Spleen (tissue), 13 donors: ENCODE results near the gene CDC37. TPM values are rescaled to one million over a fixed set of nuclear protein-coding genes. Genes with fewer than 3 reads are reported as not detected.

Source experiments
- DNase-seq: peaks from one replicate; pipeline ENCODE4 v3.0.0-alpha.2; 2020
- H3K27ac ChIP-seq, 8 donors: fragments of 200-600 bp; sonication (generic) in 7 of 8; 1 replicate in 4 of 8; 2 replicates in 4 of 8; pipeline versions ENCODE4 v1.5.0 to v1.8.0; 2016 to 2021; ENCODE audit warnings: inconsistent platforms in 4 of 8, mild to moderate bottlenecking in 4 of 8, moderate library complexity in 1 of 8
- H3K27me3 ChIP-seq, 7 donors: fragments of 200-600 bp; sonication (generic) in 6 of 7; replicated peaks in 1 of 7; 1 replicate in 4 of 7; 2 replicates in 3 of 7; pipeline versions ENCODE4 v1.5.0 to v1.8.0; 2016 to 2021; ENCODE audit warnings: inconsistent platforms in 3 of 7, mild to moderate bottlenecking in 1 of 7
- H3K36me3 ChIP-seq, 6 donors: fragments of 200-600 bp; sonication (generic) in 5 of 6; 1 replicate in 4 of 6; 2 replicates in 2 of 6; pipeline versions ENCODE4 v1.5.0 to v1.8.0; 2016 to 2021; ENCODE audit warnings: inconsistent platforms in 2 of 6
- H3K4me1 ChIP-seq, 6 donors: fragments of 200-600 bp; sonication (generic) in 5 of 6; 1 replicate in 3 of 6; 2 replicates in 3 of 6; pipeline versions ENCODE4 v1.5.0 to v1.8.0; 2016 to 2021; ENCODE audit warnings: inconsistent platforms in 3 of 6
- H3K4me3 ChIP-seq, 8 donors: fragments of 200-600 bp; sonication (generic) in 7 of 8; 1 replicate in 4 of 8; 2 replicates in 4 of 8; pipeline versions ENCODE4 v1.5.0 to v1.8.0; 2016 to 2021; ENCODE audit warnings: inconsistent platforms in 4 of 8, mild to moderate bottlenecking in 4 of 8, moderate library complexity in 2 of 8
- H3K9me3 ChIP-seq, 8 donors: fragments of 200-600 bp; sonication (generic) in 7 of 8; 1 replicate in 4 of 8; 2 replicates in 4 of 8; pipeline versions ENCODE4 v1.5.0 to v1.8.0; 2016 to 2021; ENCODE audit warnings: inconsistent platforms in 4 of 8
- POLR2A ChIP-seq, 3 donors: fragments of 450-650 bp; IDR thresholded peaks; one replicate each; pipeline ENCODE4 v1.5.1; 2017; ENCODE audit warnings: antibody characterized with exemption in 3 of 3, mild to moderate bottlenecking in 1 of 3
- POLR2AphosphoS5 ChIP-seq, 3 donors: sonication (generic); formaldehyde crosslinking; IDR thresholded peaks; one replicate each; pipeline ENCODE4 v1.5.1; 2017; ENCODE audit warnings: antibody characterized with exemption in 3 of 3
- WGBS, 5 donors: extraction: QIAGEN DNeasy Blood & Tissue Kit in 3 of 5; methylation state at CpG; one replicate each; pipeline versions ENCODE4 v1.1.5 to v1.1.7; 2013 to 2018; 5-methylcytosine and 5-hydroxymethylcytosine counted together
- intact Hi-C: fragments of 100-400 bp; cut with DNase I; formaldehyde crosslinking; loops from one replicate; pipeline ENCODE4 v1.15.0; 2023; ENCODE audit warnings: low total_unique reads
- long read RNA-seq, 2 donors: transcript quantifications; one replicate each; lab custom pipeline, GENCODE V29; 2026
- polyA plus RNA-seq, 3 donors: library from polyadenylated mRNA; stranded (reverse); fragments of 200-250 nt; gene quantifications; one replicate each; pipeline ENCODE4 v1.2.1, GENCODE V29; 2013
- total RNA-seq, 7 donors: library from RNA; depleted of rRNA in 3 of 7; stranded (reverse); fragments of >200 nt in 3 of 7; fragmentation: NEBNext Ultra II Directional in 4 of 7; extraction: Animal tissue kit (Norgen Biotek cat#: 25700) in 4 of 7; gene quantifications; one replicate each; pipeline versions ENCODE4 v1.1.0 to v1.2.1, GENCODE V29; 2016 to 2021
- TF ChIP-seq, protein P1 (sequence below), 11 experiments: fragments of 200-600 bp in 7 of 11; fragments of 450-650 bp in 4 of 11; sonication (generic) in 4 of 11; IDR thresholded peaks in 8 of 11; conservative IDR thresholded peaks in 3 of 11; 1 replicate in 7 of 11; 2 replicates in 4 of 11; pipeline versions ENCODE4 v1.4.0 to v1.8.0; 2016 to 2021; ENCODE audit warnings: antibody characterized with exemption in 11 of 11, inconsistent platforms in 4 of 11, mild to moderate bottlenecking in 1 of 11
- donor health status: healthy with polysubstance abuse.
- donor health status: DM: no; HTN: no; CAD: no; lungs with moderate emphysema.
- donor health status: DM: no; HTN: no; CAD: no.
- donor health status: Bipolar disorder and iron deficiency.
- donor health status: healthy.
- donor health status: DM: no; HTN: no; CAD: no.
- donor health status: DM: yes; HTN: yes; CAD: no.

Gene CDC37
- total RNA-seq (100 to 1,000 TPM; 131 to 186 (median 150) TPM), polyA plus RNA-seq (100 to 1,000 TPM; 142 to 387 (median 251) TPM)
- long read RNA-seq, donor 1, transcript CDC37-209 (7 exons, 1,377 nt), result minor isoform, 15 of 71 reads
- long read RNA-seq, donor 1, transcript CDC37-201 (8 exons, 1,608 nt), result major isoform, 42 of 71 reads
- long read RNA-seq, donor 1, partial matches to known transcripts, result 14 of 71 reads
- long read RNA-seq, donor 1, other reads (novel, unspliced or antisense), result 0 of 71 reads
- long read RNA-seq, donor 2, transcript CDC37-201 (8 exons, 1,608 nt), result major isoform, 48 of 59 reads
- long read RNA-seq, donor 2, transcript CDC37-209 (7 exons, 1,377 nt), result minor isoform, 10 of 59 reads
- long read RNA-seq, donor 2, partial matches to known transcripts, result 0 of 59 reads
- long read RNA-seq, donor 2, other reads (novel, unspliced or antisense), result 0 of 59 reads

DNA sequence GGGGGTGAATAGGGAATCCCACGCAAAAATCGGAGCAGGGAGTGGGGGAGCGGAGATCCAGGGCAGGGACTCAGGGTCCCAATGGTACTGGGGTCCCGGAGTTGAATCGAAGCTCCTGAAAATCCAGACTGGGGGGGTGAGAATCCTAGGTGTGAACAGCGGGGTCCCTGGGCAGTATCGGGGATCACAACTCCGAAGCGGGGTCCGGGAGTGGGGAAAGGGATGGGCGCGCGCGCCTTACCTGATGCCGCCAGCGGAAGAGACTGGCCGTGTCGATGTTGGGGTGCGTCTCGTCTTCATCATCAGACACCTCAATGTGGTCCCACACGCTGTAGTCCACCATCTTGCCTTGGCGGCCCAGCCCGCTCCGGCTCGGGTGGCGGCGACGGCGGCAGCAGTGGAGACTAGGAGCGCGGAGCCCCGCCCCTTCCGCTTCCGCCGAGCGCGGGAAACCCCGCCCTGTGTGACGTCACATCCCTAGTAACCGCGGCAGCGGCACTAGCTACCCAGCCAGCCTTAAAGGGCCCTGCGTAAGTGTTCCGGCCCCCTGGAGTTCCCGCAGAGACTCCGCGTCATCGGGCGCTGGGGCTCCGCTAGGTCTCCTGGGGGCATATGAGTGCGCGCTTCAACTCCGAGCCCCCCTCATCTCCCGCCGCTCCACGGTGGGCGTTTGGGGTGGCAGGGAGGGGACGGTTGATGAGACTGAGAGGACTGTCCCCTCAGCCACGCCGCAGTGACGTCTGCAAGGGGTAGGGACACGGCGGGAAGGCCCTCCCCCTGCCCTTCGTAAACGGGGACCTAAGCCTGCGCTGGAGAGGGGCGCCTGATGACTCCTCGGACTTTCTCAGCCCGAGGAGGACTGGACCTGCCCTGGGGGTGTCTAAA lies at the start of gene CDC37:
TSS of gene CDC37 (minus strand) at position 406 of the 885 bp plus-strand sequence. CDS start at position 343, 63 bp downstream.
- H3K27me3 ChIP-seq, result peaks cover 0 to 32% (median 14%) of the 10 kb centered on the region in 7 donors
- H3K4me3 ChIP-seq, result peak within 1 kb of the TSS; percentile 86 to 98 (median 90)
- H3K27ac ChIP-seq, result peak within 1 kb of the TSS; percentile 57 to 91 (median 84)
- H3K4me1 ChIP-seq, result peaks cover 51 to 97% (median 83%) of the 10 kb centered on the region in 6 donors
- TF ChIP-seq POLR2A (IDR thresholded peaks at IDR 0.05), result peak in 1 of 3 donors; percentile 59
- TF ChIP-seq, protein P1, sequence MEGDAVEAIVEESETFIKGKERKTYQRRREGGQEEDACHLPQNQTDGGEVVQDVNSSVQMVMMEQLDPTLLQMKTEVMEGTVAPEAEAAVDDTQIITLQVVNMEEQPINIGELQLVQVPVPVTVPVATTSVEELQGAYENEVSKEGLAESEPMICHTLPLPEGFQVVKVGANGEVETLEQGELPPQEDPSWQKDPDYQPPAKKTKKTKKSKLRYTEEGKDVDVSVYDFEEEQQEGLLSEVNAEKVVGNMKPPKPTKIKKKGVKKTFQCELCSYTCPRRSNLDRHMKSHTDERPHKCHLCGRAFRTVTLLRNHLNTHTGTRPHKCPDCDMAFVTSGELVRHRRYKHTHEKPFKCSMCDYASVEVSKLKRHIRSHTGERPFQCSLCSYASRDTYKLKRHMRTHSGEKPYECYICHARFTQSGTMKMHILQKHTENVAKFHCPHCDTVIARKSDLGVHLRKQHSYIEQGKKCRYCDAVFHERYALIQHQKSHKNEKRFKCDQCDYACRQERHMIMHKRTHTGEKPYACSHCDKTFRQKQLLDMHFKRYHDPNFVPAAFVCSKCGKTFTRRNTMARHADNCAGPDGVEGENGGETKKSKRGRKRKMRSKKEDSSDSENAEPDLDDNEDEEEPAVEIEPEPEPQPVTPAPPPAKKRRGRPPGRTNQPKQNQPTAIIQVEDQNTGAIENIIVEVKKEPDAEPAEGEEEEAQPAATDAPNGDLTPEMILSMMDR (IDR thresholded peaks at IDR 0.05 in 8 of 11, conservative IDR thresholded peaks at IDR 0.05 in 3 of 11), result peak in 2 of 11 experiments; percentile 2 to 4
- peak; percentile 95 to 98 (median 97) for TF ChIP-seq POLR2AphosphoS5 (IDR thresholded peaks at IDR 0.05)
- no peaks in the 10 kb centered on the region for H3K9me3 ChIP-seq
- H3K36me3 ChIP-seq, result peaks cover 0 to 21% (median 0%) of the 10 kb centered on the region in 6 donors
- intact Hi-C loops, result loop anchor here (10.0 kb wide), 1 partner anchor 171 kb away; no protein-coding TSS in a partner anchor
- peak; percentile 98 for DNase-seq
- WGBS, 5 donors, result 0 to 1% (median 0%) methylated on average over 36 to 69 of the region's 69 CpGs

DNA sequence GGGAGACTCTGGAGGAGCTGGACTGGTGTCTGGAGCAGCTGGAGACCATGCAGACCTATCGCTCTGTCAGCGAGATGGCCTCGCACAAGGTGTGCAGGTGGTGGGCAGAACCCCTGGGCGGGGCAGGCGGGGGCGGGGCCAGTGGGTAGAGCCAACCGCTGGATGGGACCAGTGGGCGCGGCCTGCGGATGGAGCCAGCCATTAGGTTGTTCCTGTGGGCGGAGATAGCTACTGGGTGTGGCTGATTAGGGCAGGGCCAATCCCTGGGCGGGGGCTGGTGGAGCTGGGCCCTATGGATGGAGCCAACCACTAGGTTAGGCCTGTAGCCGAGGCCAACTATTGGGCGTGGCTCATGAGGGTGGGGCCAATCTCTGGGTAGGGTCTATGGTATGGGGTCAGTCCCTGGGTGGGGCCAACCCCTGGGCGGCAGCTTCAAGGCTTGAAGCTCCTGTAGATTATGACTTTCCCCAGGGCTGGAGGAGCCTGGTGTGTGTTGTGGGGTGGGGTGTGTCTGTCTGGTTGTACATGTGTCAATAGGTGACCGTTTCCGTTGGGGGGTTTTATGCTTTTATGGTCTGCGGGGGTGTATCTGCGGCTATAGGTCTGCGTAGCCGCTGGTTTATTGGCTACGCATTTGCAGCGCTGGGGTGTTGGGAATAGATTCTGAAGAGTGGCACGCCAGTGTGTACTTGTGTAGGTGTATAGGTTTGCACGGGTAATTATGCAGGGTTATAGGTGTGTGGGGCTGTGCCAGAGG lies 47.7 kb upstream of the CDC37 start:
- Histone ChIP-seq H3K27ac (no peak overlapping the region), H3K4me1 (peaks cover 0 to 3% (median 0%) of the 10 kb centered on the region in 6 donors), H3K4me3 (no peak overlapping the region), H3K36me3 (peaks cover 0 to 51% (median 0%) of the 10 kb centered on the region in 6 donors), H3K27me3 (peaks cover 0 to 30% (median 0%) of the 10 kb centered on the region in 7 donors), H3K9me3 (no peaks in the 10 kb centered on the region)
- WGBS, 5 donors, result 69 to 86% (median 78%) methylated on average over 20 to 25 of the region's 25 CpGs
- DNase-seq, result no peak
- TF ChIP-seq, protein P1 (IDR thresholded peaks at IDR 0.05 in 8 of 11, conservative IDR thresholded peaks at IDR 0.05 in 3 of 11), result no peak
- TF ChIP-seq POLR2A (IDR thresholded peaks at IDR 0.05), result no peak
- no peak for TF ChIP-seq POLR2AphosphoS5 (IDR thresholded peaks at IDR 0.05)
- intact Hi-C loops, result no loop called here

DNA sequence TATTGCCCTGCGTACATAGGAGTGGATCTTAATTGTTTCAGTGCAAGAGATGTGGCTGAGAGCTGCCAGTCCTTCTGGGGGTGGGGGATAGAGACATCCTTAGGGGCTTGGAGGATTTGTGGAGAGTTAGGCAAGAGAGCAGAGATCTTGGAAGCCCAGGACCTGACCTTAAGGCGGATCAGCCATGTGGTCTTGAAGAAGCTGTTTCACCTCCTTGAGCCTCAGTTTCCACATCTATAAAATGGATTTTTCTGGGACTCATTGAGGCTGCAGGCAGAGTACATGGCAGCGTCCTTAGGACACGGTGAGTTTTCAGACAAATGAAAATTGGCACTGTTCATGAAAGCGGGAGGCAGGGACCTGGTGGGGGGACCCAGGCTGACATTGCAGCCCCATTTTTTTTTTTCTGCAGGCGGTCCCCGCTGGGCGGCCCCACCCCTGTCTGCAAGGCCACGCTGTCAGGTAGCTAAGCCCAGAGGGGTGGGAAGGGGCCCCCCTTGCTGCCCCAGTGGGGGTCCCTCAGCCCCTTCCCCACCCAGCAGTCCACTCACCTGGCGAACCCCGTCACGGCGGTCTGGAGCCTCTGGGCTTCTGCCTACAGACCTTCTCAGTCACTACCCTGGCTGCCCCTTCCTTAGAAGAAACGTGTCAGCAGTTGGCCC lies 47.0 kb upstream of the CDC37 start:
- H3K27ac ChIP-seq, result no peak overlapping the region
- no peak for TF ChIP-seq POLR2A (IDR thresholded peaks at IDR 0.05)
- TF ChIP-seq POLR2AphosphoS5 (IDR thresholded peaks at IDR 0.05), result no peak
- TF ChIP-seq, protein P1 (IDR thresholded peaks at IDR 0.05 in 8 of 11, conservative IDR thresholded peaks at IDR 0.05 in 3 of 11), result no peak
- peaks cover 0 to 30% (median 0%) of the 10 kb centered on the region in 7 donors for H3K27me3 ChIP-seq
- H3K9me3 ChIP-seq, result no peaks in the 10 kb centered on the region
- WGBS, 5 donors, result 83 to 92% (median 89%) methylated on average over 14 of the region's 14 CpGs
- H3K36me3 ChIP-seq, result peaks cover 0 to 52% (median 0%) of the 10 kb centered on the region in 6 donors
- no peak overlapping the region for H3K4me3 ChIP-seq
- peaks cover 0 to 4% (median 0%) of the 10 kb centered on the region in 6 donors for H3K4me1 ChIP-seq
- no peak for DNase-seq
- intact Hi-C loops, result no loop called here
